Measurements from ENCODE around the gene LSMEM2. TPM values are rescaled to one million over a fixed set of nuclear protein-coding genes. Genes with fewer than 3 reads are reported as not detected.

Gene LSMEM2
- total RNA-seq, 2 donors from 2014 or later, result not detected

DNA sequence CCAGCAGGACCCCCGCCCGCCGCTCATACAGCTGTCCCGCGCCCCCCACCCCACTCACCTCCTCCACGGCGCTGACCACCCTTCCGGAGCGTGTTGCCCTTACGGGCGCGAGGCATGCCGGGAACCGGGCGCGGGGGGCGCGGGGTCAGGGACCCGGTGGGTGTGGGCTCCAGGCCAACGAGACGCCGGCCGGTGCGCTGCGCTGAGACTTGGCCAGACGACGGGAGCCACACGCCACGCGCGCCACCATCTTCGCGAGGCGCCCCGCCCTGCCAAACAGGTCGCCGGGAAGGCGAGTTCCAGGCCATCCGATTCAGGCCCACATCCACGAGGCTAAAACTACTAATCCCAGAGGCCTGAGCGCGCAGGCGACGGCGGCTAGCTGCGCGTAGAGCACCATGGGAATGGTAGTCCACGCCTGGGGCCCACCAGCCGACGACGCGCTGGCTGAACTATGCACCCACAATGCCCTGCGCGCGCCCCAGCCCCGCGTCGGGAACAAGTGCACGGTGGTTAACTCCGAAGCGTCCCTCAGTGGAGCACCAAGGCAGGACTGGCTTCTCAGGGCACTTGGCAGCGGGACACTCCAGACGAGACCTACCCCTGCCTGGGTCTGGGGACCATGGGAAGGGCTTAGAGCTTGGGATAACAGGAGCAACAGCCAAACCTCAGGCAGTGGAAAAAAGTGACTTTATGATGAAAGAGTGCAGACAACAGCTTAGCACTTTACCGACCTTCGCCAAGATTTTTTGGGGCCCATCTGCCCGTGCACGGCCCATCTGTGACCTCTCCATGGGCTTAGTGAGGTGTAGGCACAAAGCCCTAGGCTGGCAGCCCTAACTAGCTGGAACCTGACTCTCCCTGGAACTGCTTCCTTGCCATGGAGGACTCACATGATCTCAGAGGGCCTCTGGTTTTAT is 13.5 kb downstream of the LSMEM2 start, which contains the start of gene IFRD2:
Gene IFRD2 (minus strand): TSS at position 271 of the 920 bp plus-strand sequence. CDS start 155 bp downstream, at position 116.
- intact Hi-C loops (cut with DNase I), result no loop called here
- peak within 1 kb of the TSS; percentile 57 for H3K27ac ChIP-seq

DNA sequence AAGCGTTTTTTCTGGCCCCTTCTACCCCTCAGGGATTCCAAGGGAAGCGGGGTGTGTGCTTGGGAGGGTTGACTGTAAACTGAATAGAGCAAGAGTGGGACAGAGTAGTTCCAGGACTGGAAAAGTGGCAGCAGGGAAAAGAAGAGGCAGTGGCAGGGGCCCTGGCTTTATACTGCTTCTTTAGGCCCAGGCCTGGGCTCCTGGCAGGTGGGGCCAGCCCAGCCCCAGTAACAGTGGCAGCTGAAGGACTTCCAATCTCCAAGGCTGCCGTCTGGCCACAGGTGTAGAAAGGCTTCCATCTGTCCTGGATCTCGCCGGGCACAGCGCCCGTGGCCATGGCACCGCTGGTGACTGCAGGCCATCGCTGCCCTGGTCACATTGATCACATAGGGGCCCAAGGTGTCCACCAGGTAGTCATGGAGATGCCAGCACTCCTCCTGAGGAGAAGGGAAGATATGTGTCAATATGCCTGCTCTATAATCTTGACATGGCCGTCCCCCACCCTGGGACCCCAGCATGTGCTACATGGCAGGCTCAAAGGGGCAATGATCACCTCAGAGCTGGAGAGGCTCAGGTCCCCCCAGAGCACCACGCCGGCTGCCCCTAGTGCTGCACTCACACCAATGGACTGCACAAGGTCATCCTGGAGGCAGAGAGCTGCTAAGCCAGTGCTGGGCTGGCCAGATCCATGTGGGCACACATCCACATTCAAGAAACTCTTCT is 14.4 kb downstream of the LSMEM2 start:
- no peak for DNase-seq
- TF ChIP-seq, protein P1, sequence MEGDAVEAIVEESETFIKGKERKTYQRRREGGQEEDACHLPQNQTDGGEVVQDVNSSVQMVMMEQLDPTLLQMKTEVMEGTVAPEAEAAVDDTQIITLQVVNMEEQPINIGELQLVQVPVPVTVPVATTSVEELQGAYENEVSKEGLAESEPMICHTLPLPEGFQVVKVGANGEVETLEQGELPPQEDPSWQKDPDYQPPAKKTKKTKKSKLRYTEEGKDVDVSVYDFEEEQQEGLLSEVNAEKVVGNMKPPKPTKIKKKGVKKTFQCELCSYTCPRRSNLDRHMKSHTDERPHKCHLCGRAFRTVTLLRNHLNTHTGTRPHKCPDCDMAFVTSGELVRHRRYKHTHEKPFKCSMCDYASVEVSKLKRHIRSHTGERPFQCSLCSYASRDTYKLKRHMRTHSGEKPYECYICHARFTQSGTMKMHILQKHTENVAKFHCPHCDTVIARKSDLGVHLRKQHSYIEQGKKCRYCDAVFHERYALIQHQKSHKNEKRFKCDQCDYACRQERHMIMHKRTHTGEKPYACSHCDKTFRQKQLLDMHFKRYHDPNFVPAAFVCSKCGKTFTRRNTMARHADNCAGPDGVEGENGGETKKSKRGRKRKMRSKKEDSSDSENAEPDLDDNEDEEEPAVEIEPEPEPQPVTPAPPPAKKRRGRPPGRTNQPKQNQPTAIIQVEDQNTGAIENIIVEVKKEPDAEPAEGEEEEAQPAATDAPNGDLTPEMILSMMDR (IDR thresholded peaks at IDR 0.05), result no peak
- H3K4me3 ChIP-seq, result no peak overlapping the region
- peak overlapping the region; percentile 60 to 90 for H3K9ac ChIP-seq (ENCODE audit: low read depth in 2 of 2, low read length in 2 of 2)
- H3K4me1 ChIP-seq, result peaks cover 10% of the 10 kb centered on the region
- H3K27me3 ChIP-seq, result no peaks in the 10 kb centered on the region
- intact Hi-C loops (cut with DNase I), result no loop called here
- H3K36me3 ChIP-seq, result no peaks in the 10 kb centered on the region
- no peaks in the 10 kb centered on the region for H3K9me3 ChIP-seq
- peak overlapping the region; percentile 57 for H3K27ac ChIP-seq

More for the DNA sequence above, 13.5 kb downstream of the LSMEM2 start, which contains the start of gene IFRD2:
- Histone ChIP-seq H3K4me3 (peak within 1 kb of the TSS; percentile 87), H3K9ac (ENCODE audit: low read depth in 2 of 2, low read length in 2 of 2) (peak within 1 kb of the TSS; percentile 80 to 94), H3K36me3 (no peaks in the 10 kb centered on the region), H3K27me3 (no peaks in the 10 kb centered on the region), H3K4me1 (peaks cover 8% of the 10 kb centered on the region), H3K9me3 (no peaks in the 10 kb centered on the region)
- TF ChIP-seq, protein P1 (IDR thresholded peaks at IDR 0.05), result no peak
- peak; percentile 97 for DNase-seq

DNA sequence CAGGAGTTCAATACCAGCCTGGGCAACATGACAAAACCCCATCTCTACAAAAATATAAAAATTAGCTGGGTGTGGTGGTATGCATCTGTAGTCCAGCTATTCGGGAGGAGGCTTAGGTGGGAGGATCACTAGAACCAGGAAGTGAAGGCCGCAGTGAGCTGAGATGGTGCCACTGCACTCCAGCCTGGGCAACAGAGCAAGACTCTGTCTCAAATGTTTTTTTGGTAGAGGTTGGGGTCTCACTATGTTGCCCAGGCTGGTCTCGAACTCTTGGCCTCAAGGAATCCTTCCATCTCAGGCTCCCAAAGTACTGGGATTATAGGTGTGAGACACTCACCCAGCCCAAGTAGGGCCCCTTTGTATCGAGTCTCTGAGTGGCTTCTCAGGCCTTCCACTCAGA is 15.2 kb downstream of the LSMEM2 start:
- intact Hi-C loops (cut with DNase I), result no loop called here
- H3K36me3 ChIP-seq, result no peaks in the 10 kb centered on the region
- no peaks in the 10 kb centered on the region for H3K27me3 ChIP-seq
- TF ChIP-seq, protein P1 (IDR thresholded peaks at IDR 0.05), result no peak
- H3K27ac ChIP-seq, result no peak overlapping the region
- H3K9ac ChIP-seq (ENCODE audit: low read depth in 2 of 2, low read length in 2 of 2), result no peak overlapping the region
- peaks cover 15% of the 10 kb centered on the region for H3K4me1 ChIP-seq
- H3K4me3 ChIP-seq, result no peak overlapping the region
- DNase-seq, result no peak
- H3K9me3 ChIP-seq, result no peaks in the 10 kb centered on the region

DNA sequence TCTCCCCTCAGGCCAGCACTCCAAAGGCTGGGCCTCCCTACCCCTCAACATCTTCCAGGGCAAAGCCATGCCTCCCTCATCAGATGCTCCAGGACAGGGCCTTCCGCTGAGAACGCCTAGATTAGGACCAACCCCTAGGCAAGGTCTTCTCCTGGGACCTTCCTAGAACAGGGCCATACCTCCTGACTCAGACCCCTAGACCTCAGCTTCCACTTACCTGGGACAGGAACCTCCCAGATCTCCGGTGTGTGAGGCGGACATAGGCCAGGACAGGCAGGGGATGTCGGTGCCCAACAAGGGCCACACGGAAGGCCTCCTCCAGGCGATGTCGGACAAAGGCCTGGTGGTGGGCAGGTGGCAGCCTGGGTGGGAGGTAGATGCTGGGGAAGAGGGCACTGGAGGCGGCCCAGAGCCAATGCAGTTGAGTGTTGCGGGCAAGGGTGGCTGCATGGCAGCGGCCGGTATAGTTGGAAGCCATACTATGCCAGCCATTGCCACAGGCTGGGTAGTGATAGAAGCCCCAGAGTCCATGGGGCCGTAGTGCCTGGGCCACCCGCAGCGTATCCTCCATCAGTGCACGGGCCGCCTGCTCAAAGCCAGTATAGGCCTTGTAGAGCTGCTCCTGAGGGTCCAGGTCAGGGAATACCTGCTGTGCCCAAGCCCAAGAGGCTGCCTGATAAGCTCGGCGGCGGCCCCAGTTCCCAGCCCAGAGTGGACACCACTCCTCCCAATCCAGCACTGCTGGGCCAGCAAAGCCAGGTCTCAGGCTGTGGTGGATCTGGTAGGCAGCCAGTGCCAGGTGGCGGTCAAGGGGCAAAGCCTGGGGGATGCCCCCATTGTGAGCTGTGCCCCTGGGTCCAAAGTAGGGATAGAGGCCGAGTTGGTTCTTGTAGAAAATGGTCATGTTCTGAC is 15.9 kb downstream of the LSMEM2 start:
- no peak for DNase-seq
- Histone ChIP-seq H3K36me3 (no peaks in the 10 kb centered on the region), H3K4me3 (no peak overlapping the region), H3K4me1 (peaks cover 15% of the 10 kb centered on the region), H3K27me3 (no peaks in the 10 kb centered on the region), H3K9ac (ENCODE audit: low read depth in 2 of 2, low read length in 2 of 2) (no peak overlapping the region), H3K9me3 (no peaks in the 10 kb centered on the region), H3K27ac (no peak overlapping the region)
- TF ChIP-seq, protein P1 (IDR thresholded peaks at IDR 0.05), result no peak
- intact Hi-C loops (cut with DNase I), result no loop called here
